ENCODE measurements around the gene CYGB. TPM values are rescaled to one million over a fixed set of nuclear protein-coding genes. Genes with fewer than 3 reads are reported as not detected.

CYGB gene
- total RNA-seq, 5 donors from 2014 or later (not counting 1 experiment from before 2014, with no cell fraction given): 0.20 to 0.76 (median 0.65) TPM

GRCh38 chr17:76495663-76496400 is 41.7 kb downstream of the CYGB start:
- no peak overlapping the region for H3K4me3 ChIP-seq (ENCODE audit: control insufficient read depth in 1 of 2, extremely low read depth in 1 of 2, low read length in 1 of 2)
- no peaks in the 10 kb centered on the region for H3K27me3 Mint-ChIP-seq
- no peak overlapping the region for H3K4me3 Mint-ChIP-seq
- peaks cover 5 to 7% of the 10 kb centered on the region in 2 donors for H3K36me3 ChIP-seq (ENCODE audit: control insufficient read depth in 2 of 2, extremely low read depth in 1 of 2, insufficient read depth in 1 of 2, low read length in 1 of 2)
- 95% methylated on average over 13 of the region's 16 CpGs for WGBS (ENCODE audit: insufficient coverage)
- H3K9me3 ChIP-seq: no peaks in the 10 kb centered on the region
- POLR2A ChIA-PET: no interaction called here
- CTCF ChIA-PET: interaction anchor here in 1 of 2 donors (0.6 kb wide), 1 partner anchor 8 kb away, joined by 4 read pairs; no protein-coding TSS in a partner anchor
- H3K27ac Mint-ChIP-seq: peak overlapping the region; percentile 28 to 36
- H3K27me3 ChIP-seq (replicated peaks in 1 of 2; ENCODE audit: control insufficient read depth in 2 of 2, extremely low read depth in 1 of 2, insufficient read depth in 2 of 2, low read length in 1 of 2): no peaks in the 10 kb centered on the region
- H3K4me1 Mint-ChIP-seq: peaks cover 58 to 91% (median 71%) of the 10 kb centered on the region in 3 donors
- DNase-seq (no peak), ATAC-seq (replicated peaks in 1 of 4) (no peak)
- peaks cover 14 to 92% of the 10 kb centered on the region in 2 experiments for H3K4me1 ChIP-seq (ENCODE audit: control insufficient read depth in 1 of 2, extremely low read depth in 1 of 2, insufficient read depth in 2 of 2, low read length in 2 of 2)
- no peaks in the 10 kb centered on the region for H3K9me3 Mint-ChIP-seq
- H3K36me3 Mint-ChIP-seq: no peaks in the 10 kb centered on the region
- H3K27ac ChIP-seq (ENCODE audit: low read length): no peak overlapping the region

GRCh38 chr17:76493505-76494167 is 43.9 kb downstream of the CYGB start:
- no peaks in the 10 kb centered on the region for H3K27me3 Mint-ChIP-seq
- H3K4me1 Mint-ChIP-seq: peaks cover 37 to 80% (median 57%) of the 10 kb centered on the region in 3 donors
- ChIA-PET CTCF (interaction anchor here in 1 of 2 donors (0.7 to 0.9 kb wide), 2 partner anchors 64 to 348 kb away, joined by 4 read pairs; no protein-coding TSS in a partner anchor), POLR2A (no interaction called here)
- WGBS (ENCODE audit: insufficient coverage): 18% methylated on average over 16 of the region's 21 CpGs
- H3K4me3 Mint-ChIP-seq: peak overlapping the region; percentile 63 to 83 (median 83)
- Histone ChIP-seq H3K9me3 (no peaks in the 10 kb centered on the region), H3K27me3 (replicated peaks in 1 of 2; ENCODE audit: control insufficient read depth in 2 of 2, extremely low read depth in 1 of 2, insufficient read depth in 2 of 2, low read length in 1 of 2) (no peaks in the 10 kb centered on the region), H3K27ac (ENCODE audit: low read length) (peak overlapping the region; percentile 66), H3K36me3 (ENCODE audit: control insufficient read depth in 2 of 2, extremely low read depth in 1 of 2, insufficient read depth in 1 of 2, low read length in 1 of 2) (peaks cover 3 to 7% of the 10 kb centered on the region in 2 donors), H3K4me1 (ENCODE audit: control insufficient read depth in 1 of 2, extremely low read depth in 1 of 2, insufficient read depth in 2 of 2, low read length in 2 of 2) (peaks cover 11 to 91% of the 10 kb centered on the region in 2 experiments), H3K4me3 (ENCODE audit: control insufficient read depth in 1 of 2, extremely low read depth in 1 of 2, low read length in 1 of 2) (peak overlapping the region; percentile 10 to 33)
- no peaks in the 10 kb centered on the region for H3K36me3 Mint-ChIP-seq
- DNase-seq (peak in 26 of 35 experiments; percentile 24 to 66 (median 38)), ATAC-seq (replicated peaks in 1 of 4) (peak; percentile 26 to 56 (median 44))
- no peaks in the 10 kb centered on the region for H3K9me3 Mint-ChIP-seq
- H3K27ac Mint-ChIP-seq: peak overlapping the region; percentile 82 to 91

- Mint-ChIP-seq H3K4me1 (peaks cover 34 to 74% (median 52%) of the 10 kb centered on the region in 3 donors), H3K36me3 (no peaks in the 10 kb centered on the region), H3K4me3 (peak overlapping the region; percentile 63 to 83 (median 83)), H3K27ac (peak overlapping the region; percentile 82 to 91), H3K9me3 (no peaks in the 10 kb centered on the region), H3K27me3 (no peaks in the 10 kb centered on the region)
- H3K27ac ChIP-seq (ENCODE audit: low read length): peak overlapping the region; percentile 66
- CTCF ChIA-PET: interaction anchor here (0.5 to 0.9 kb wide), 4 partner anchors 25 to 414 kb away, joined by 4 to 8 read pairs (median 4); no protein-coding TSS in a partner anchor
- POLR2A ChIA-PET: interaction anchor here in 1 of 2 donors (0.6 kb wide), 1 partner anchor 457 kb away, joined by 6 read pairs; no protein-coding TSS in a partner anchor
- H3K36me3 ChIP-seq (ENCODE audit: control insufficient read depth in 2 of 2, extremely low read depth in 1 of 2, insufficient read depth in 1 of 2, low read length in 1 of 2): peaks cover under 1 to 7% of the 10 kb centered on the region in 2 donors
- ATAC-seq (replicated peaks in 1 of 4): peak; percentile 45 to 56 (median 51)
- peak in 15 of 35 experiments; percentile 14 to 61 (median 25) for DNase-seq
- no peaks in the 10 kb centered on the region for H3K9me3 ChIP-seq
- no peaks in the 10 kb centered on the region for H3K27me3 ChIP-seq (replicated peaks in 1 of 2; ENCODE audit: control insufficient read depth in 2 of 2, extremely low read depth in 1 of 2, insufficient read depth in 2 of 2, low read length in 1 of 2)
- WGBS (ENCODE audit: insufficient coverage): 4% methylated on average over 8 of the region's 15 CpGs
- H3K4me1 ChIP-seq (ENCODE audit: control insufficient read depth in 1 of 2, extremely low read depth in 1 of 2, insufficient read depth in 2 of 2, low read length in 2 of 2): peaks cover 11 to 85% of the 10 kb centered on the region in 2 experiments
- H3K4me3 ChIP-seq (ENCODE audit: control insufficient read depth in 1 of 2, extremely low read depth in 1 of 2, low read length in 1 of 2): peak overlapping the region; percentile 10 to 33
Measured at GRCh38 chr17:76492989-76493501, 44.5 kb downstream of the CYGB start.

GRCh38 chr17:76492123-76492988 is 45.2 kb downstream of the CYGB start:
- Mint-ChIP-seq H3K9me3 (no peaks in the 10 kb centered on the region), H3K27me3 (no peaks in the 10 kb centered on the region), H3K4me1 (peaks cover 34 to 67% (median 47%) of the 10 kb centered on the region in 3 donors), H3K4me3 (peak overlapping the region; percentile 63 to 83 (median 83)), H3K27ac (peak overlapping the region; percentile 86 to 91), H3K36me3 (no peaks in the 10 kb centered on the region)
- DNase-seq (peak in 1 of 35 experiments; percentile 41), ATAC-seq (replicated peaks in 1 of 4) (peak; percentile 11 to 37 (median 22))
- Histone ChIP-seq H3K4me1 (ENCODE audit: control insufficient read depth in 1 of 2, extremely low read depth in 1 of 2, insufficient read depth in 2 of 2, low read length in 2 of 2) (peaks cover 11 to 78% of the 10 kb centered on the region in 2 experiments), H3K36me3 (ENCODE audit: control insufficient read depth in 2 of 2, extremely low read depth in 1 of 2, insufficient read depth in 1 of 2, low read length in 1 of 2) (peaks cover 0 to 10% of the 10 kb centered on the region in 2 donors), H3K9me3 (no peaks in the 10 kb centered on the region), H3K27ac (ENCODE audit: low read length) (peak overlapping the region; percentile 66), H3K27me3 (replicated peaks in 1 of 2; ENCODE audit: control insufficient read depth in 2 of 2, extremely low read depth in 1 of 2, insufficient read depth in 2 of 2, low read length in 1 of 2) (no peaks in the 10 kb centered on the region), H3K4me3 (ENCODE audit: control insufficient read depth in 1 of 2, extremely low read depth in 1 of 2, low read length in 1 of 2) (peak overlapping the region in 1 of 2 donors; percentile 33)
- POLR2A ChIA-PET: interaction anchor here in 1 of 2 donors (0.6 kb wide), 2 partner anchors 12 to 457 kb away, joined by 6 to 7 read pairs; no protein-coding TSS in a partner anchor
- 75% methylated on average over 5 of the region's 11 CpGs for WGBS (ENCODE audit: insufficient coverage)
- CTCF ChIA-PET: interaction anchor here (0.5 to 0.8 kb wide), 3 partner anchors 24 to 413 kb away, joined by 4 to 8 read pairs (median 4); no protein-coding TSS in a partner anchor

- Histone ChIP-seq H3K4me1 (ENCODE audit: control insufficient read depth in 1 of 2, extremely low read depth in 1 of 2, insufficient read depth in 2 of 2, low read length in 2 of 2) (peaks cover 11 to 72% of the 10 kb centered on the region in 2 experiments), H3K27me3 (replicated peaks in 1 of 2; ENCODE audit: control insufficient read depth in 2 of 2, extremely low read depth in 1 of 2, insufficient read depth in 2 of 2, low read length in 1 of 2) (no peaks in the 10 kb centered on the region), H3K9me3 (no peaks in the 10 kb centered on the region), H3K27ac (ENCODE audit: low read length) (peak overlapping the region; percentile 66), H3K36me3 (ENCODE audit: control insufficient read depth in 2 of 2, extremely low read depth in 1 of 2, insufficient read depth in 1 of 2, low read length in 1 of 2) (peaks cover 0 to 9% of the 10 kb centered on the region in 2 donors), H3K4me3 (ENCODE audit: control insufficient read depth in 1 of 2, extremely low read depth in 1 of 2, low read length in 1 of 2) (peak overlapping the region in 1 of 2 donors; percentile 12)
- POLR2A ChIA-PET: no interaction called here
- DNase-seq (peak in 2 of 35 experiments; percentile 17 to 27), ATAC-seq (replicated peaks in 1 of 4) (peak in 3 of 4 experiments; percentile 35 to 53 (median 39))
- peak overlapping the region in 2 of 3 donors; percentile 60 to 83 for H3K4me3 Mint-ChIP-seq
- peaks cover 28 to 60% (median 45%) of the 10 kb centered on the region in 3 donors for H3K4me1 Mint-ChIP-seq
- H3K27me3 Mint-ChIP-seq: no peaks in the 10 kb centered on the region
- H3K27ac Mint-ChIP-seq: peak overlapping the region; percentile 86 to 91
- CTCF ChIA-PET: interaction anchor here in 1 of 2 donors (0.6 kb wide), 1 partner anchor 14 kb away, joined by 15 read pairs; no protein-coding TSS in a partner anchor
- H3K9me3 Mint-ChIP-seq: no peaks in the 10 kb centered on the region
- no peaks in the 10 kb centered on the region for H3K36me3 Mint-ChIP-seq
- 67% methylated on average over 9 of the region's 17 CpGs for WGBS (ENCODE audit: insufficient coverage)
Measured at GRCh38 chr17:76491271-76492122, 46.0 kb downstream of the CYGB start.
